ENCODE measurements around the gene TRNP1.
"Not testable (repeated sequence)": the region's sequence is repeated elsewhere in the genome, so short reads cannot be mapped to it uniquely, and the experiment has no call there.

TRNP1 gene

DNA sequence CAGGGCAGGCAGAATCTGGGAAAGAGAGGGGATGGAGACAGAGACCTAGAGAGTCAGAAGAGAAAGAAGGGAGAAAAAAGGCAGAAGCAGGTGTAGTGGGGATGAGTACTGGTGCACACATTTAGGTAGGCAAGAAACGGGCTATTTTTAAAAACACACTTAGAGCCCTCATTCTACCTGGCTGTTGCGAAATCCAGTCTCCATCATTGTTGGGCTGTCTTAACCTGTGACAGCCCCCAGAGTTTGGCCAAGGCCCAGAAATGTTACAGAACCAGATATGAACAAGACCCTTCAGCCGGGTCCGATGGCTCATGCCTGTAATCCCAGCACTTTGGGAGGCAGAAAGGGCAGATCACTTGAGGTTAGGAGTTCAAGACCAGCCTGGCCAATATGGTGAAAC lies 20.7 kb upstream of the TRNP1 start:
- Histone ChIP-seq H3K9ac (ENCODE audit: low read depth, low read length) (no peak overlapping the region), H3K4me1 (ENCODE audit: insufficient read depth, low read length) (peaks cover 7% of the 10 kb centered on the region; the same call in 1 of the 2 replicates), H3K27me3 (ENCODE audit: insufficient read depth, low read length) (no peaks in the 10 kb centered on the region), H3K9me3 (ENCODE audit: insufficient read depth, low read depth, low read length) (no peaks in the 10 kb centered on the region), H3K36me3 (ENCODE audit: insufficient read depth, low read length) (no peaks in the 10 kb centered on the region), H3K27ac (ENCODE audit: low read depth, low read length) (no peak overlapping the region), H3K4me3 (ENCODE audit: low read length) (no peak overlapping the region)
- 94% methylated on average over 4 of the region's 4 CpGs for WGBS

- H3K27me3 ChIP-seq (ENCODE audit: insufficient read depth, low read length): no peaks in the 10 kb centered on the region
- no peaks in the 10 kb centered on the region for H3K36me3 ChIP-seq (ENCODE audit: insufficient read depth, low read length)
- H3K27ac ChIP-seq (ENCODE audit: low read depth, low read length): no peak overlapping the region
- WGBS: 91% methylated on average over 3 of the region's 3 CpGs
- H3K9me3 ChIP-seq (ENCODE audit: insufficient read depth, low read depth, low read length): no peaks in the 10 kb centered on the region
- H3K9ac ChIP-seq (ENCODE audit: low read depth, low read length): no peak overlapping the region
- peaks cover 7% of the 10 kb centered on the region; the same call in 1 of the 2 replicates for H3K4me1 ChIP-seq (ENCODE audit: insufficient read depth, low read length)
- no peak overlapping the region for H3K4me3 ChIP-seq (ENCODE audit: low read length)
Measured at GRCh38 chr1:26976621-26977510, 16.6 kb upstream of the TRNP1 start.

DNA sequence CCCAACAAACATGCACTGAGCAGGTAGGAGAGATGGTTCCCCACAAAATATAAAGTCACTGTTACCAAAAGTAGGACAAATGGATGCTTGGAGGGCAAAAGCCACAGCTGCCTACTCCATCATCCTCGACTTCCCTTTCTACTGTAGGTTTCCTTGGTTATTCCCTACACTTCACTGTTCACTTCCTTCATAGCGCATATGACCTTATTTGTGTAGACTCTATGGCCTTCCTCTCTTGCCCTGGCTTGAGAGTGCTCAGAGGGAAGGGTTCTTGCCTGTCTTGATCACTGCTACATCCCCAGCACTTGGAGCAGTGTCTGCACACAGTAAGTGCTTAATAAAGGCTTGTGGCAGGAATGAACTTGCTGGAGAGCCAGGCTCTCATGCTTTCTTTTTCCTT lies 14.6 kb upstream of the TRNP1 start:
- Histone ChIP-seq H3K4me1 (ENCODE audit: insufficient read depth, low read length) (no peaks in the 10 kb centered on the region), H3K9me3 (ENCODE audit: insufficient read depth, low read depth, low read length) (no peaks in the 10 kb centered on the region), H3K36me3 (ENCODE audit: insufficient read depth, low read length) (no peaks in the 10 kb centered on the region), H3K9ac (ENCODE audit: low read depth, low read length) (no peak overlapping the region), H3K27ac (ENCODE audit: low read depth, low read length) (no peak overlapping the region), H3K27me3 (ENCODE audit: insufficient read depth, low read length) (no peaks in the 10 kb centered on the region), H3K4me3 (ENCODE audit: low read length) (no peak overlapping the region)
- WGBS: 95% methylated on average over 2 of the region's 2 CpGs

- 87% methylated on average over 3 of the region's 3 CpGs for WGBS
- Histone ChIP-seq H3K27me3 (ENCODE audit: insufficient read depth, low read length) (no peaks in the 10 kb centered on the region), H3K4me1 (ENCODE audit: insufficient read depth, low read length) (no peaks in the 10 kb centered on the region), H3K27ac (ENCODE audit: low read depth, low read length) (no peak overlapping the region), H3K9me3 (ENCODE audit: insufficient read depth, low read depth, low read length) (no peaks in the 10 kb centered on the region), H3K4me3 (ENCODE audit: low read length) (no peak overlapping the region), H3K36me3 (ENCODE audit: insufficient read depth, low read length) (no peaks in the 10 kb centered on the region), H3K9ac (ENCODE audit: low read depth, low read length) (no peak overlapping the region)
Measured at GRCh38 chr1:26981146-26981846, 12.2 kb upstream of the TRNP1 start.

GRCh38 chr1:26983863-26984262 lies 9.6 kb upstream of the TRNP1 start:
- Histone ChIP-seq H3K9me3 (ENCODE audit: insufficient read depth, low read depth, low read length) (no peaks in the 10 kb centered on the region), H3K4me1 (ENCODE audit: insufficient read depth, low read length) (no peaks in the 10 kb centered on the region), H3K36me3 (ENCODE audit: insufficient read depth, low read length) (no peaks in the 10 kb centered on the region), H3K9ac (ENCODE audit: low read depth, low read length) (no peak overlapping the region), H3K27ac (ENCODE audit: low read depth, low read length) (no peak overlapping the region), H3K4me3 (ENCODE audit: low read length) (no peak overlapping the region), H3K27me3 (ENCODE audit: insufficient read depth, low read length) (no peaks in the 10 kb centered on the region)
- 96% methylated on average over 5 of the region's 5 CpGs for WGBS

- no peaks in the 10 kb centered on the region for H3K36me3 ChIP-seq (ENCODE audit: insufficient read depth, low read length)
- H3K27me3 ChIP-seq (ENCODE audit: insufficient read depth, low read length): no peaks in the 10 kb centered on the region
- no peak overlapping the region for H3K9ac ChIP-seq (ENCODE audit: low read depth, low read length)
- H3K4me1 ChIP-seq (ENCODE audit: insufficient read depth, low read length): no peaks in the 10 kb centered on the region
- H3K27ac ChIP-seq (ENCODE audit: low read depth, low read length): no peak overlapping the region
- H3K9me3 ChIP-seq (ENCODE audit: insufficient read depth, low read depth, low read length): no peaks in the 10 kb centered on the region
- 93% methylated on average over 8 of the region's 8 CpGs for WGBS
- H3K4me3 ChIP-seq (ENCODE audit: low read length): no peak overlapping the region
Measured at GRCh38 chr1:26984291-26984690, 9.2 kb upstream of the TRNP1 start.

DNA sequence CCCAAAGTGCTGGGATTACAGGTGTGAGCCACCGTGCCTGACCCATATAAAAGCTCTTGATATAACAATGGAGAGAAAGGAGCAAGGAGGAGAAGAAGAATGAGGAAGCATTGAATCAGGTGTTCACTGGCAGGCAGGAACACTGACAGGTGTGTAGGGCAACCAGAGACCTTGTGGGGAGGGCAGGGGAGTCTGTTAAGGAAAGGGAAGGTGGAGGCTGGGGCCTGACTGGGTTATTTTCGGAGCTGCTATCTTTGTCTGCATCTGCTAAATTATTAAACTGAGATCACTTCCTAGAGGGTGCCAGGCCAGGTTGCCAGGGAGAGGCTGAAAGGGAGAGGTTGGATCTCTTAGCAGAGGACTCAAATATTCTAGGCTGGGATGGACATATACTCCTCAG lies 6.8 kb upstream of the TRNP1 start:
- Histone ChIP-seq H3K9me3 (ENCODE audit: insufficient read depth, low read depth, low read length) (no peaks in the 10 kb centered on the region), H3K27ac (ENCODE audit: low read depth, low read length) (no peak overlapping the region), H3K27me3 (ENCODE audit: insufficient read depth, low read length) (peaks cover 10% of the 10 kb centered on the region; the same call in 1 of the 2 replicates), H3K36me3 (ENCODE audit: insufficient read depth, low read length) (no peaks in the 10 kb centered on the region), H3K4me3 (ENCODE audit: low read length) (no peak overlapping the region), H3K4me1 (ENCODE audit: insufficient read depth, low read length) (peaks cover 8% of the 10 kb centered on the region), H3K9ac (ENCODE audit: low read depth, low read length) (no peak overlapping the region)
- 90% methylated on average over 2 of the region's 2 CpGs for WGBS

DNA sequence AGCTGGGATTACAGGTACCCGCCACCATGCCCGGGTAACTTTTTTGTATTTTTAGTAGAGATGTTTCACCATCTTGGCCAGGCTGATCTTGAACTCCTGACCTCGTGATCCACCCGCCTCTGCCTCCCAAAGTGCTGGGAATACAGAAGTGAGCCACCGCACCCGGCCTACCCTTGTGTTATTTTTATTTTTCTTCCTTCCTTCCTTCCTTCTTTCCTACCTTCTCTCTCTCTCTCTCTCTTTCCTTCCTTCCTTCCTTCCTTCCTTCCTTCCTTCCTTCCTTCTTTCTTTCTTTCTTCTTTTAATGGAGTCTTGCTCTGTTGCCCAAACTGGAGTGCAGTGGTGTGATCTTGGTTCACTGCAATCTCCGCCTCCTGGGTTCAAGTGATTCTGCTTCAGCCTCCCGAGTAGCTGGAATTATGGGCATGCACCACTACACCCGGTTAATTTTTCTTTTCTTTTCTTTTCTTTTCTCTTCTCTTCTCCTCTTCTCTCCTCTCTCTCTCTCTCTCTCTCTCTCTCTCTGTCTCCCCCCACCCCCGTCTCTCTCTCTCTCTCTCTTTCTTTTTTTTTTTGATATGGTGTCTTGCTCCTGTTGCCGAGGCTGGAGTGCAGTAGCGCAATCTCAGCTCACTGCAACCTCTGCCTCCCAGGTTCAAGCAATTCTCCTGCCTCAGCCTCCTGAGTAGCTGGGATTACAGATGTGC lies 3.9 kb upstream of the TRNP1 start:
- WGBS: 88% methylated on average over 12 of the region's 12 CpGs

GRCh38 chr1:26991310-26992116 lies 2.0 kb upstream of the TRNP1 start:
- Histone ChIP-seq H3K9me3 (ENCODE audit: insufficient read depth, low read depth, low read length) (no peaks in the 10 kb centered on the region), H3K27me3 (ENCODE audit: insufficient read depth, low read length) (peaks cover 34% of the 10 kb centered on the region; the same call in 1 of the 2 replicates), H3K36me3 (ENCODE audit: insufficient read depth, low read length) (peaks cover 6% of the 10 kb centered on the region), H3K9ac (ENCODE audit: low read depth, low read length) (no peak overlapping the region), H3K4me1 (ENCODE audit: insufficient read depth, low read length) (peaks cover 22% of the 10 kb centered on the region), H3K27ac (ENCODE audit: low read depth, low read length) (no peak overlapping the region; the same call in 1 of the 2 replicates), H3K4me3 (ENCODE audit: low read length) (no peak overlapping the region)
- WGBS: 67% methylated on average over 10 of the region's 10 CpGs

More for the DNA sequence above, 3.9 kb upstream of the TRNP1 start:
- H3K36me3 ChIP-seq (ENCODE audit: insufficient read depth, low read length); H3K4me3 ChIP-seq (ENCODE audit: low read length); H3K27ac ChIP-seq (ENCODE audit: low read depth, low read length); H3K4me1 ChIP-seq (ENCODE audit: insufficient read depth, low read length); H3K9ac ChIP-seq (ENCODE audit: low read depth, low read length); H3K9me3 ChIP-seq (ENCODE audit: insufficient read depth, low read depth, low read length): not testable (repeated sequence)
- peaks cover 25% of the 10 kb centered on the region; the same call in 1 of the 2 replicates for H3K27me3 ChIP-seq (ENCODE audit: insufficient read depth, low read length)

DNA sequence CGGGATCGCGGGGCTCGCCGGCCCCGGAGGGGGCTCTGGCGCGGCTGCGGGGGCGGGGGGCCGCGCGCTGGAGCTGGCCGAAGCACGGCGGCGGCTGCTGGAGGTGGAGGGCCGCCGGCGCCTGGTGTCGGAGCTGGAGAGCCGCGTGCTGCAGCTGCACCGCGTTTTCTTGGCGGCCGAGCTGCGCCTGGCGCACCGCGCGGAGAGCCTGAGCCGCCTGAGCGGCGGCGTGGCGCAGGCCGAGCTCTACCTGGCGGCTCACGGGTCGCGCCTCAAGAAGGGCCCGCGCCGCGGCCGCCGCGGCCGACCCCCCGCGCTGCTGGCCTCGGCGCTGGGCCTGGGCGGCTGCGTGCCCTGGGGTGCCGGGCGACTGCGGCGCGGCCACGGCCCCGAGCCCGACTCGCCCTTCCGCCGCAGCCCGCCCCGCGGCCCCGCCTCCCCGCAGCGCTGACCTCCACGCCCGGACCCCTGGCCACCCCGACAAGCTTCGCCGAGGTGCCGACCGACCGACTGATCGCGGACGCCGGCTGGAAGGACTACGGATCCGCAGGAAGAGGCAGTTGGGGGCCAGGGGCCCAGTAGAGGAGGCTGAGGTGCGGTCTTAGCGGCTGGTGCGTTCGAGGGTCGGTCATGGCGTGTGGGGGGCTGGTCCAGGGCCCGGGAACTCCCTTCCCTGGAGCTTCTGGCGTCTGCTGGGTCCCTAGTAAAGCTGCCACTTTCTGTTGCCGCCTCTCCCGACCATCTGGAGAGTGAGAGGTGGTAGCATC lies 711 bp downstream of the TRNP1 start:
- H3K4me1 ChIP-seq (ENCODE audit: insufficient read depth, low read length): peaks cover 37% of the 10 kb centered on the region
- H3K27me3 ChIP-seq (ENCODE audit: insufficient read depth, low read length): peaks cover 34% of the 10 kb centered on the region; the same call in 1 of the 2 replicates
- H3K9ac ChIP-seq (ENCODE audit: low read depth, low read length): peak overlapping the region; percentile 75
- H3K27ac ChIP-seq (ENCODE audit: low read depth, low read length): no peak overlapping the region
- WGBS: under 1% methylated on average over 97 of the region's 97 CpGs
- H3K4me3 ChIP-seq (ENCODE audit: low read length): peak overlapping the region; percentile 81
- H3K36me3 ChIP-seq (ENCODE audit: insufficient read depth, low read length): peaks cover 11% of the 10 kb centered on the region
- H3K9me3 ChIP-seq (ENCODE audit: insufficient read depth, low read depth, low read length): no peaks in the 10 kb centered on the region

Measured in HUES64 (cell line).